HuH-7 (cell line): Measurements from ENCODE around the gene COL15A1.

Experiments
- DNase-seq: peaks from one replicate; pipeline ENCODE4 v3.0.0; 2011; ENCODE audit warnings: low spot score

COL15A1 gene

GRCh38 chr9:98944734-98945074, 997 bp downstream of the COL15A1 start:
- no peak for DNase-seq

- no peak for DNase-seq
Measured at GRCh38 chr9:98949565-98949964, 5.9 kb downstream of the COL15A1 start.

GRCh38 chr9:98950262-98950661, 6.6 kb downstream of the COL15A1 start:
- DNase-seq, result no peak

GRCh38 chr9:98951967-98952366, 8.3 kb downstream of the COL15A1 start:
- no peak for DNase-seq

- no peak for DNase-seq
Measured at GRCh38 chr9:98953581-98954243, 10.0 kb downstream of the COL15A1 start.

GRCh38 chr9:98954244-98954610, 10.5 kb downstream of the COL15A1 start:
- DNase-seq, result no peak

- no peak for DNase-seq
Measured at GRCh38 chr9:98955259-98955658, 11.6 kb downstream of the COL15A1 start.

GRCh38 chr9:98957826-98958225, 14.1 kb downstream of the COL15A1 start:
- no peak for DNase-seq

GRCh38 chr9:98958271-98958984, 14.7 kb downstream of the COL15A1 start:
- DNase-seq, result no peak

GRCh38 chr9:98960409-98960808, 16.7 kb downstream of the COL15A1 start:
- DNase-seq, result no peak

GRCh38 chr9:98961513-98962180, 17.9 kb downstream of the COL15A1 start:
- no peak for DNase-seq

GRCh38 chr9:98962181-98962560, 18.5 kb downstream of the COL15A1 start:
- no peak for DNase-seq

- no peak for DNase-seq
Measured at GRCh38 chr9:98962861-98963260, 19.2 kb downstream of the COL15A1 start.

GRCh38 chr9:98964201-98964600, 20.5 kb downstream of the COL15A1 start:
- no peak for DNase-seq

- no peak for DNase-seq
Measured at GRCh38 chr9:98964911-98965336, 21.2 kb downstream of the COL15A1 start.

GRCh38 chr9:98966676-98967075, 23.0 kb downstream of the COL15A1 start:
- no peak for DNase-seq

GRCh38 chr9:98967257-98967656, 23.6 kb downstream of the COL15A1 start:
- no peak for DNase-seq

- DNase-seq, result no peak
Measured at GRCh38 chr9:98967680-98968079, 24.0 kb downstream of the COL15A1 start.

GRCh38 chr9:98968601-98969337, 25.1 kb downstream of the COL15A1 start:
- no peak for DNase-seq

- no peak for DNase-seq
Measured at GRCh38 chr9:98970532-98971041, 26.9 kb downstream of the COL15A1 start.

GRCh38 chr9:98971168-98971914, 27.6 kb downstream of the COL15A1 start:
- DNase-seq, result no peak

- DNase-seq, result no peak
Measured at GRCh38 chr9:98971915-98972223, 28.2 kb downstream of the COL15A1 start.
